ENCODE data around the gene WDR27.
"Not testable (repeated sequence)": the region's sequence is repeated elsewhere in the genome, so short reads cannot be mapped to it uniquely, and the experiment has no call there.

The WDR27 gene

GRCh38 chr6:169659820-169660610 lies 41.8 kb downstream of the WDR27 start:
- no peak for DNase-seq

GRCh38 chr6:169657284-169657610 lies 44.6 kb downstream of the WDR27 start:
- DNase-seq: no peak

DNA sequence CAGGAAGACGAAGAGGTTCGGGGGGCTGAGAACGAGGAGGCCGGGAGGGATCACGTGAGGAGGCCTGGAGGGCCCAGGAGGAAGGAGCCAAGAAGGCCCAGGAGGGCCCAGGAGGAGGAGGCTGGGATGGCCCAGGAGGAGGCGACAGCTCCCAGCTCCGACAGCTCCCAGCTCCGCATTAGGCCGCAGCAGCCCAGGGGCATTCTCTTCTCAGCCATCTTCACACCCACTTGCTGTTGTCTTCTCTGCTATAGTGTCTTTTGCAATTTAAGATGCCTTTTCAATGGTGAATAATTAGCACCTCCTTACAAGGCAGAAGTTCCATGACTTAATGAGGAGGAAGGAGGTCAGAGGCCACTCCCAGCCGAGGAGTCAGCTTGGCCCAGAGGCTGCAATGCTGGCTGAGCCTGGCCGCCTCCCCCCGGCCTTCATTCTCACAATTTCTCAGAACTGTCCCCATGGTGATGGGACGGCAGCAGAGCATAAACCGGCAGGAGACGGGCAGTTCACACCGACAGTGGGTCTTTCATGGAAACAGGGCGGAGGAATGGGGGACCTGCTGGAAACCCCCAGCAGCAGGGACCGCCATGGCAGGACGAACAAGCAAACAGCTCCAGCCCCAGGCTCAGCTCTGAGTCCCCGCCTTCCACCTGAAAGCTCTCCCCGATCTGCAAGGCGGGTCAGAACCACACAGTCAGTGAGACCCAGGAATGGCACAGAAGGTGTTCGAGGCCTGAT lies 45.1 kb downstream of the WDR27 start:
- no peak for DNase-seq

GRCh38 chr6:169654598-169655391 lies 47.0 kb downstream of the WDR27 start:
- DNase-seq: peak; percentile 27

GRCh38 chr6:169653691-169654090 lies 48.1 kb downstream of the WDR27 start:
- no peak for DNase-seq

DNA sequence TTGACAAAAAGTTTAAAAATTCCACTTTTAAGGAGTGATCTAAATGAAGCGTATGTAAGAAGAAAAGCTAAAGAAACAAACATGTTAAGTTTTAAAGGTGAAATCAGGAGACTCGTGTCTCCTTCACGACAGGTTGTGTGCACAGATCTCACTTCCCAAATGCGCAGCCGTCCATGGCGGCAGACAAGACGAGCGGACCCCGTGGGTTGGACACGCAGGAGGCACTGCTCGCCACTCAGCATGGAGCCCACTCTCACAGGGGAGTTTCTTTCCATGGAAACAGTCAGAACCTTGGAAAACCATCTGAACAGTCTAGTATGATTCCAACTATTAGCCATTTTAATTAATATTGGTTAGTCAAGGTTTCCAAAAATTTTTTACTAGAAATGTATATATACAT lies 48.9 kb downstream of the WDR27 start:
- no peak for DNase-seq

GRCh38 chr6:169651498-169651897 lies 50.3 kb downstream of the WDR27 start:
- DNase-seq: no peak

- no peak for DNase-seq
Measured at GRCh38 chr6:169650959-169651292, 50.9 kb downstream of the WDR27 start.

DNA sequence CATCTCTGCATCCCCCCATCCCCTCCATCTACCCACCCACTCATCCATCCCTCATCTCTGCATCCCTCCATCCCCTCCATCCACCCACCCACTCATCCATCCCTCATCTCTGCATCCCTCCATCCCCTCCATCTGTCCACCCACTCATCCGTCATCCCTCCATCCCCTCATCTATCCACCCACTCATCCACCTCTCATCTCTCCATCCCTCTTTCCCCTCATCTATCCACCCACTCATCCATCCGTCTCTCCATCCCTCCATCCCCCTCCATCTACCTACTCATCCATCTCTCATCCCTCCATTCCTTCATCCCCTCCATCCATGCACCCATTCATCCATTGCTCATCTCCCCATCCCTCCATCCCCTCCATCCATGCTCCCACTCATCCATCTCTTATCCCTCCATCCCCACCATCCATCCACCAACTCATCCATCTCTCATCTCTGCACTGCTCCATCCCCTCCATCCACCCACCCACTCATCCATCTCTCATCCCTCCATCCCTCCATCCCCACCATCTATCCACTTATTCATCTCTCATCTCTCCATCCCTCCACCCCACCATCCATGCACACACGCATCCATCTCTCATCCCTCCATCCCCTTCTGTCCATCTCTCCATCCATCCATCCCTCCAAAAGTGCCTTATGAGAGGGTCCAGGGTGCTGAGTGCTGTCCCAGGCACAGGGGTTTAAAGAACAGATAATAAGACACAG lies 51.4 kb downstream of the WDR27 start:
- no peak for DNase-seq

- DNase-seq: no peak
Measured at GRCh38 chr6:169648617-169649016, 53.2 kb downstream of the WDR27 start.

GRCh38 chr6:169648092-169648491 lies 53.7 kb downstream of the WDR27 start:
- DNase-seq: no peak

DNA sequence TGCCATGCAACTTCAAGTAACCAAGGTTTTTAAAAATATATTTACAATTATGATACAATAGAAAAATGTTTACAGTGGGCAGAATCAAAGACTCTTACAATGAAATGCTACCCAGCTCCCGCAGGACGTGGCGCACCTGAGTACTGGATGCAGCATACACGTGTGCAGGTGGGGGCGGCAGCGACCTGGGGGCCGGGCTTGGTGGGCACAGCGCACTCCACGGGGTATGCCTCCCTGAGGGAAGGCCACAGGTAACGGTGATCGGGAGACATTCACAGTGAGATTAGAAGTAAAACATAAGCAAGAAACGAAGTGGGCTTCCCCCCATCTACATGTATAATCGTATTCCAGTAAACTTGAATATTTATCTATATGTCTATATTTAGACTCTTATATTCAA lies 54.2 kb downstream of the WDR27 start:
- DNase-seq: no peak

DNA sequence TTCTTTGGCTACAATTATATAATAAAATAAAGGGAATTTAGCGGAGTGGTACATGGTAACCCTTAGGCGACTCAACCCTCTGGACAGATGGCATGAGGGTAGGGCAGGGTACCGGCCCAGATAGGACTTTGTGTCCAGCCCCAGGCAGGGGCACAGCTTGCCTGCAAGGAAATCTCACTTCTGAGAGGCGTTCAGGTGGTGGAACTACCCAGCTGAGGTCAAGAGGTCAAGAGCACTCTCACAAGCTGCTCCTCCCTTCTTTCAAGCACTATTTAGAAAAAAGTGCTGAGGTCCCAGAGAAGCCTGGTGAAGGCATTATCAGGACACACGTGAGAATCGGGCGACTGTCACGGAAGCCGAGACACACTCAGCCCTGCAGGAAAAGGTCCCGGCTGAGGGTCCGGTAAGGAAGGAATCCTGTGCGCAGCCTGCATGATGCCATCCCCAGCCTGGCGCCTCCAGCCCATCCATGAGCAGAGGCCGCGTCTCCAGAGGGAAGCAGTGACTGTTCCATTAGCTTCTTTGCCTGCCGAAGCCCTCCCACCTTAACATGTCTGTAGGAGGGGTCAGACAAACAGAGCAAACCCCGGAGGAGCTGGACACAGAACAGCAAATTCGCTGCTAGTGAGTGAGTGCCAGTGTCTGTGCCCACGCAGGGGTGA lies 54.8 kb downstream of the WDR27 start:
- DNase-seq: no peak

DNA sequence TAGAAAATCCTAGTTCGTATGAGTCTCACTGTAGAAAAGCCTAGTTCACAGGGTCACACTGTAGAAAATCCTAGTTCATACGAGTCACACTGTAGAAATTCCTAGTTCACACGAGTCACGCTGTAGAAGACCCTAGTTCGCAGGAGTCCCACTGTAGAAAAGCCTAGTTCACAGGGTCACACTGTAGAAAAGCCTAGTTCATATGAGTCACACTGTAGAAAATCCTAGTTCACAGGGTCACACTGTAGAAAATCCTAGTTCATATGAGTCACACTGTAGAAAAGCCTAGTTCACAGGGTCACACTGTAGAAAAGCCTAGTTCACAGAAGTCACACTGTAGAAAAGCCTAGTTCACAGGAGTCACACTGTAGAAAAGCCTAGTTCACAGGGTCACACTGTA lies 56.4 kb downstream of the WDR27 start:
- not testable (repeated sequence) for DNase-seq

- DNase-seq: no peak
Measured at GRCh38 chr6:169643521-169643920, 58.3 kb downstream of the WDR27 start.

GRCh38 chr6:169642455-169642854 lies 59.4 kb downstream of the WDR27 start:
- no peak for DNase-seq

- no peak for DNase-seq
Measured at GRCh38 chr6:169641461-169642085, 60.3 kb downstream of the WDR27 start.

GRCh38 chr6:169640983-169641382 lies 60.8 kb downstream of the WDR27 start:
- no peak for DNase-seq

DNA sequence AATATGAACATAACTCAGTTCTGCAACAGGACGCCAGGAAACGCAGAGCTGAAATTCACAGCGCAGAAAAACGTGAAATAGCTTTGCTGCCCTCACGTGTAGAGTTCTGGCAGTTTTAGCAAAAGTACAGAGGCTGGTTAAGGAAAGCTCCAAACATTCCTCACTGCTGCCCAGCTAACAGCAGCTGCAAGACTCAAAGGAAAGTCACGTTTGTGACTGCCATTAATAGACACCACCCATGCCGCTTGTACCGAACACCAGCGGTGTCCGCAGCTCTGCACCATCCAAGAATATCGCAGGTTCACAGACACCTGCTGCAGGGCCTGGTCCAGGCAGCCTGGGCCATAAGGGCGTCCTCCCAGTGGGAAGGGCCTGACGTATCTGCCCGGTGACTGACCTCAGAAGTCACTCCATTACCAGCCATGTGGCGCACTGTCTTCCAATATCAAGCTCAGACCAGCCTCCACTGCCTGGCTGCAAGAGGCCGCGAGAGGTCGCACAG lies 61.4 kb downstream of the WDR27 start:
- no peak for DNase-seq

DNA sequence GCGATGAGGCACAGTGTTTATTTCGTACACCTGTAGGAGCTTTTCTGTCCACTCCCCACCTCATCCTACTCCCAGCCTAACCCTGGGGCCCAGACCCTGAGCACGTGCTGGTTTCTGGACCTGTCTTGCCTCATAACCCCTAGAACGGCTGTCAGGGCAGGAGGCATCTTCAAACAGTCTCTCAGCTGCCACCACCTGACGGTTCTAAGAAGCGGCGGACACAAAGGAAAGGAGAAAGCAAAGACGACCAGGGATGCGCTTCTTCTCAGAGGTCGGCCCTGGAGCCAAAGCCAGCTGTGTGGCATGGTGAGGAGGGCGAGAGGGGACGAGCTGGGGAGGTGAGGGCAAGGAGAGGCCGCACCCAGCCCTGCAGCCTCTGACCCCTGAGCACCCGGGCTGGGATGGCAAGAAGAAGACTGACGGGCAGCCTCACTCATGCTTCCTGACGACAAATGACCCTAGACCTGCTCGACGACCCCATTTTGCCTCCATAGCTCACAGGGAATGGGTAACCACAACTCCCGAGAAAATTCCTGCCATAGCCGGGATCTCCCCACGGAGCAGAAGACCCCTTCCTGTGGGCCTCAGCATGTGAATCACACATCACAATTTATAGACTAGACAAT lies 62.1 kb downstream of the WDR27 start:
- no peak for DNase-seq

- DNase-seq: no peak
Measured at GRCh38 chr6:169638915-169639314, 62.9 kb downstream of the WDR27 start.

- no peak for DNase-seq
Measured at GRCh38 chr6:169638388-169638787, 63.4 kb downstream of the WDR27 start.

All from kidney glomerular epithelial cell (primary cell).